Measurements from ENCODE around the gene RHO.

DNA sequence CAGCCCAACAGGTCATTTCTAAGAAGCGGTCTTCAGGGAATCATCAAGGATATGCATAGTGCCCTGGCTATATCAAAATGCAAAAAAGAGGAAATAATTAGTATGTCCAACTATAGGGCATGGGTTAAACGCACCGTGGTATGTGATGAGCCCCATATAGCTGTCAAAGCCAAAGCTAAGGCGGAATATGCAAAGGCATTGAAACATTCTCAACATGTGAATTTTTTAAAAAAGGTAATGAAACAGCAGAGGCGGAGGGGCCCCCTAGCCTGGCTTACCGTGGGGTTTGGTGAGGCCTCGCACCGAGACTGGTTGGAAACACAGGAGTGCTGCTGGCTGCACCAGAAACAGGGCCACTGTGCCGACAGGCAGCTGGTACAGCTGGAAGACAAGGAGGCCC, 54.9 kb downstream of the RHO start:
- TF ChIP-seq, protein P1, sequence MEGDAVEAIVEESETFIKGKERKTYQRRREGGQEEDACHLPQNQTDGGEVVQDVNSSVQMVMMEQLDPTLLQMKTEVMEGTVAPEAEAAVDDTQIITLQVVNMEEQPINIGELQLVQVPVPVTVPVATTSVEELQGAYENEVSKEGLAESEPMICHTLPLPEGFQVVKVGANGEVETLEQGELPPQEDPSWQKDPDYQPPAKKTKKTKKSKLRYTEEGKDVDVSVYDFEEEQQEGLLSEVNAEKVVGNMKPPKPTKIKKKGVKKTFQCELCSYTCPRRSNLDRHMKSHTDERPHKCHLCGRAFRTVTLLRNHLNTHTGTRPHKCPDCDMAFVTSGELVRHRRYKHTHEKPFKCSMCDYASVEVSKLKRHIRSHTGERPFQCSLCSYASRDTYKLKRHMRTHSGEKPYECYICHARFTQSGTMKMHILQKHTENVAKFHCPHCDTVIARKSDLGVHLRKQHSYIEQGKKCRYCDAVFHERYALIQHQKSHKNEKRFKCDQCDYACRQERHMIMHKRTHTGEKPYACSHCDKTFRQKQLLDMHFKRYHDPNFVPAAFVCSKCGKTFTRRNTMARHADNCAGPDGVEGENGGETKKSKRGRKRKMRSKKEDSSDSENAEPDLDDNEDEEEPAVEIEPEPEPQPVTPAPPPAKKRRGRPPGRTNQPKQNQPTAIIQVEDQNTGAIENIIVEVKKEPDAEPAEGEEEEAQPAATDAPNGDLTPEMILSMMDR (IDR thresholded peaks at IDR 0.05), result no peak
- TF ChIP-seq POLR2A (IDR thresholded peaks at IDR 0.05), result no peak

All from prostate gland (tissue), 2 donors.